Esophagus muscularis mucosa (tissue), 4 donors: ENCODE results near the gene ZEB2. TPM values are rescaled to one million over a fixed set of nuclear protein-coding genes. Genes with fewer than 3 reads are reported as not detected.

ENCODE experiments used
- DNase-seq: peaks from one replicate; pipeline ENCODE4 v3.0.0-alpha.2; 2017; ENCODE audit errors: extremely low spot score
- H3K27ac ChIP-seq, 4 donors: fragments of 200-600 bp; sonication (generic); replicated peaks in 1 of 4; 1 replicate in 3 of 4; 2 replicates in 1 of 4; pipeline ENCODE4 v1.5.1; 2016 to 2019; ENCODE audit warnings: mild to moderate bottlenecking in 1 of 4
- H3K27me3 ChIP-seq, 4 donors: fragments of 200-600 bp; sonication (generic); one replicate each; pipeline versions ENCODE4 v1.5.1 to v1.6.0; 2016 to 2019
- H3K36me3 ChIP-seq, 4 donors: fragments of 200-600 bp; sonication (generic); one replicate each; pipeline ENCODE4 v1.5.1; 2016 to 2019
- H3K4me1 ChIP-seq, 4 donors: fragments of 200-600 bp; sonication (generic); one replicate each; pipeline ENCODE4 v1.5.1; 2016 to 2019
- H3K4me3 ChIP-seq, 4 donors: fragments of 200-600 bp; sonication (generic); 1 replicate in 2 of 4; 2 replicates in 2 of 4; pipeline ENCODE4 v1.5.1; 2016 to 2019; ENCODE audit warnings: mild to moderate bottlenecking in 4 of 4, moderate library complexity in 1 of 4
- H3K9me3 ChIP-seq, 4 donors: fragments of 200-600 bp; sonication (generic); 1 replicate in 3 of 4; 2 replicates in 1 of 4; pipeline ENCODE4 v1.5.1; 2016 to 2019
- CTCF ChIP-seq, 3 experiments: fragments of 200-600 bp in 2 of 3; fragments of 450-650 bp in 1 of 3; sonication (generic) in 2 of 3; IDR thresholded peaks; one replicate each; pipeline ENCODE4 v1.5.1; 2017 to 2019; ENCODE audit warnings: antibody characterized with exemption in 3 of 3, mild to moderate bottlenecking in 2 of 3, moderate library complexity in 1 of 3
- EP300 ChIP-seq: sonication (generic); formaldehyde crosslinking; IDR thresholded peaks from one replicate; pipeline ENCODE4 v1.6.1; 2017; ENCODE audit warnings: antibody characterized with exemption
- POLR2A ChIP-seq: fragments of 450-650 bp; IDR thresholded peaks from one replicate; pipeline ENCODE4 v1.6.1; 2017; ENCODE audit warnings: antibody characterized with exemption, moderate library complexity, mild to moderate bottlenecking, low read depth
- POLR2AphosphoS5 ChIP-seq, 2 donors: sonication (generic); formaldehyde crosslinking; IDR thresholded peaks; one replicate each; pipeline ENCODE4 v1.6.1; 2017; ENCODE audit warnings: antibody characterized with exemption in 2 of 2
- WGBS: methylation state at CpG from one replicate; pipeline ENCODE4 v1.1.5; 2018; 5-methylcytosine and 5-hydroxymethylcytosine counted together
- intact Hi-C: fragments of 100-400 bp; cut with DNase I; formaldehyde crosslinking; loops from one replicate; pipeline ENCODE4 v1.15.1; 2023
- total RNA-seq, 4 donors: library from RNA; depleted of rRNA; stranded (reverse); fragments of >200 nt; gene quantifications; one replicate each; pipeline versions ENCODE4 v1.1.0 to v1.2.1, GENCODE V29; 2016

ZEB2 gene
- total RNA-seq: 10 to 100 TPM; 41.2 to 68.3 (median 55.7) TPM

- peak within 1 kb of the TSS; percentile 87 to 90 (median 89) for H3K27ac ChIP-seq
- intact Hi-C loops: loop anchor here (10.0 kb wide), 1 partner anchor 65 kb away; no protein-coding TSS in a partner anchor
These were observed at the start of gene ZEB2 for GRCh38 chr2:144519934-144520731. Gene ZEB2 (minus strand): TSS chr2:144520119. CDS start chr2:144517350, 2,769 bp downstream.

GRCh38 chr2:144567745-144568144 is 47.8 kb upstream of the ZEB2 start:
- H3K4me1 ChIP-seq: no peaks in the 10 kb centered on the region
- H3K27ac ChIP-seq: no peak overlapping the region
- no peaks in the 10 kb centered on the region for H3K27me3 ChIP-seq
- TF ChIP-seq POLR2A (no peak), EP300 (no peak), CTCF (IDR thresholded peaks at IDR 0.05) (no peak), POLR2AphosphoS5 (IDR thresholded peaks at IDR 0.05) (no peak)
- 79% methylated on average over 4 of the region's 4 CpGs for WGBS
- H3K4me3 ChIP-seq: no peak overlapping the region
- DNase-seq: no peak
- intact Hi-C loops: no loop called here
- H3K36me3 ChIP-seq: no peaks in the 10 kb centered on the region
- no peaks in the 10 kb centered on the region for H3K9me3 ChIP-seq

More at GRCh38 chr2:144519934-144520731, at the start of gene ZEB2:
- Histone ChIP-seq H3K4me1 (peaks cover 4 to 64% (median 48%) of the 10 kb centered on the region in 4 donors), H3K27me3 (peaks cover 0 to 99% (median 46%) of the 10 kb centered on the region in 4 donors), H3K9me3 (no peaks in the 10 kb centered on the region), H3K36me3 (no peaks in the 10 kb centered on the region), H3K4me3 (peak within 1 kb of the TSS; percentile 64 to 82 (median 69))
- no peak for DNase-seq
- TF ChIP-seq EP300 (no peak), CTCF (IDR thresholded peaks at IDR 0.05) (peak; percentile 36 to 50 (median 42)), POLR2A (no peak), POLR2AphosphoS5 (IDR thresholded peaks at IDR 0.05) (peak; percentile 60 to 68)
- 3% methylated on average over 28 of the region's 29 CpGs for WGBS

- DNase-seq: no peak
- intact Hi-C loops: no loop called here
- Histone ChIP-seq H3K4me3 (no peak overlapping the region), H3K36me3 (no peaks in the 10 kb centered on the region), H3K4me1 (no peaks in the 10 kb centered on the region), H3K27me3 (no peaks in the 10 kb centered on the region), H3K9me3 (no peaks in the 10 kb centered on the region), H3K27ac (no peak overlapping the region)
- no peak for TF ChIP-seq POLR2AphosphoS5 (IDR thresholded peaks at IDR 0.05)
- no peak for TF ChIP-seq EP300
- 79% methylated on average over 2 of the region's 2 CpGs for WGBS
These were observed 46.5 kb upstream of the ZEB2 start for GRCh38 chr2:144566448-144566847.

- Histone ChIP-seq H3K36me3 (no peaks in the 10 kb centered on the region), H3K27me3 (no peaks in the 10 kb centered on the region), H3K9me3 (no peaks in the 10 kb centered on the region), H3K27ac (no peak overlapping the region), H3K4me3 (no peak overlapping the region), H3K4me1 (no peaks in the 10 kb centered on the region)
- DNase-seq: no peak
- TF ChIP-seq EP300: no peak
- TF ChIP-seq POLR2A: no peak
- TF ChIP-seq POLR2AphosphoS5 (IDR thresholded peaks at IDR 0.05): no peak
- no peak for TF ChIP-seq CTCF (IDR thresholded peaks at IDR 0.05)
- intact Hi-C loops: no loop called here
- WGBS: 74% methylated on average over 1 of the region's 1 CpG
These were observed 40.3 kb upstream of the ZEB2 start for GRCh38 chr2:144560251-144560650.

GRCh38 chr2:144559681-144560080 is 39.8 kb upstream of the ZEB2 start:
- Histone ChIP-seq H3K9me3 (no peaks in the 10 kb centered on the region), H3K27me3 (no peaks in the 10 kb centered on the region), H3K36me3 (no peaks in the 10 kb centered on the region), H3K4me3 (no peak overlapping the region), H3K4me1 (no peaks in the 10 kb centered on the region), H3K27ac (no peak overlapping the region)
- DNase-seq: no peak
- no peak for TF ChIP-seq POLR2AphosphoS5 (IDR thresholded peaks at IDR 0.05)
- TF ChIP-seq POLR2A: no peak
- TF ChIP-seq EP300: no peak
- TF ChIP-seq CTCF (IDR thresholded peaks at IDR 0.05): no peak
- 73% methylated on average over 3 of the region's 3 CpGs for WGBS
- intact Hi-C loops: no loop called here
